ENCODE results near the gene NIPBL. TPM values are rescaled to one million over a fixed set of nuclear protein-coding genes. Genes with fewer than 3 reads are reported as not detected.
A peak's percentile ranks its signal among the peaks of the same experiment; 100 is the strongest.

The NIPBL gene
- total RNA-seq, 1 donor from 2014 or later: 67.9 TPM

DNA sequence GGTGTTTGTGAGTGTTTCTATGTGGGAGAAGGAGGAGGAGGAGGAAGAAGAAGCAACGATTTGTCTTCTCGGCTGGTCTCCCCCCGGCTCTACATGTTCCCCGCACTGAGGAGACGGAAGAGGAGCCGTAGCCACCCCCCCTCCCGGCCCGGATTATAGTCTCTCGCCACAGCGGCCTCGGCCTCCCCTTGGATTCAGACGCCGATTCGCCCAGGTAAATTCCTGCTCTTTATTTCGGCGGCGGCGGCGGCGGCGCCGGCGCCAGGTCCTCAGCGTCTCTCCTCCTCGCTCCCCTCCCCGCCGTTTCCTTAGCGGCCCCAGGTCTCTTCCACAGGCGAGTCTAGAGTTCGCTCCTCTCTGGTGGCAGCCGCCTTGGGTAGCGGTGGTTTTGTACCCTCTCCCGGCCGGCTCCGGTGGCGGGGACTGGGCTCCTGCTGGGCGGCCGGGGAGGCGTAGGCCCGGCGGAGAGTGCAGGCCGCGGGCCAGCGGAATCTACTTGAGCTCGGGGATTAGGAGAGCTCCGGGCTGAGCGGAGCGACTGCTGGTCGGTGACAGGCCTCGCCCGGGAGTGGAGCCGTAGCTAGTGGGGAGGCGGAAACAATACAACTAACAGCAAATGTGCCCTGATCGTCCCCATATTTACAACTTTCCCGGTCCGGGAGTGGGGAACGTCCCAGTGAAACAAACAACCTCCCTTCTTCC lies 547 bp downstream of the NIPBL start:
- Mint-ChIP-seq H3K36me3 (peaks cover 2% of the 10 kb centered on the region), H3K4me3 (peak overlapping the region; percentile 92), H3K27ac (peak overlapping the region; percentile 89), H3K4me1 (peaks cover 22% of the 10 kb centered on the region), H3K27me3 (ENCODE audit: insufficient read depth, low read depth) (peaks cover 5% of the 10 kb centered on the region), H3K9me3 (peaks cover 2% of the 10 kb centered on the region)
- H2AFZ ChIP-seq (replicated peaks): peak overlapping the region; percentile 80
- peak overlapping the region; percentile 85 for H3K4me2 ChIP-seq
- H3K27me3 ChIP-seq: no peaks in the 10 kb centered on the region
- no peaks in the 10 kb centered on the region for H3K36me3 ChIP-seq
- H4K20me1 ChIP-seq (ENCODE audit: low read depth): peaks cover 80% of the 10 kb centered on the region
- peaks cover 100% of the 10 kb centered on the region for H3K79me2 ChIP-seq (ENCODE audit: low read depth)
- peaks cover 39% of the 10 kb centered on the region for H3K4me1 ChIP-seq
- H3F3A ChIP-seq (ENCODE audit: low read depth): peaks cover 28% of the 10 kb centered on the region
- TF ChIP-seq, protein P1, sequence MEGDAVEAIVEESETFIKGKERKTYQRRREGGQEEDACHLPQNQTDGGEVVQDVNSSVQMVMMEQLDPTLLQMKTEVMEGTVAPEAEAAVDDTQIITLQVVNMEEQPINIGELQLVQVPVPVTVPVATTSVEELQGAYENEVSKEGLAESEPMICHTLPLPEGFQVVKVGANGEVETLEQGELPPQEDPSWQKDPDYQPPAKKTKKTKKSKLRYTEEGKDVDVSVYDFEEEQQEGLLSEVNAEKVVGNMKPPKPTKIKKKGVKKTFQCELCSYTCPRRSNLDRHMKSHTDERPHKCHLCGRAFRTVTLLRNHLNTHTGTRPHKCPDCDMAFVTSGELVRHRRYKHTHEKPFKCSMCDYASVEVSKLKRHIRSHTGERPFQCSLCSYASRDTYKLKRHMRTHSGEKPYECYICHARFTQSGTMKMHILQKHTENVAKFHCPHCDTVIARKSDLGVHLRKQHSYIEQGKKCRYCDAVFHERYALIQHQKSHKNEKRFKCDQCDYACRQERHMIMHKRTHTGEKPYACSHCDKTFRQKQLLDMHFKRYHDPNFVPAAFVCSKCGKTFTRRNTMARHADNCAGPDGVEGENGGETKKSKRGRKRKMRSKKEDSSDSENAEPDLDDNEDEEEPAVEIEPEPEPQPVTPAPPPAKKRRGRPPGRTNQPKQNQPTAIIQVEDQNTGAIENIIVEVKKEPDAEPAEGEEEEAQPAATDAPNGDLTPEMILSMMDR (IDR thresholded peaks at IDR 0.05): peak; percentile 12
- TF ChIP-seq EZH2phosphoT487 (IDR thresholded peaks at IDR 0.05): no peak
- no peak for TF ChIP-seq EZH2 (IDR thresholded peaks at IDR 0.05)
- peak overlapping the region; percentile 95 for H3K4me3 ChIP-seq
- peak overlapping the region; percentile 90 for H3K27ac ChIP-seq
- H3K9me3 ChIP-seq (ENCODE audit: low read depth): no peaks in the 10 kb centered on the region
- H3K9ac ChIP-seq: peak overlapping the region; percentile 86
- DNase-seq (ENCODE audit: low spot score): peak; percentile 87

DNA sequence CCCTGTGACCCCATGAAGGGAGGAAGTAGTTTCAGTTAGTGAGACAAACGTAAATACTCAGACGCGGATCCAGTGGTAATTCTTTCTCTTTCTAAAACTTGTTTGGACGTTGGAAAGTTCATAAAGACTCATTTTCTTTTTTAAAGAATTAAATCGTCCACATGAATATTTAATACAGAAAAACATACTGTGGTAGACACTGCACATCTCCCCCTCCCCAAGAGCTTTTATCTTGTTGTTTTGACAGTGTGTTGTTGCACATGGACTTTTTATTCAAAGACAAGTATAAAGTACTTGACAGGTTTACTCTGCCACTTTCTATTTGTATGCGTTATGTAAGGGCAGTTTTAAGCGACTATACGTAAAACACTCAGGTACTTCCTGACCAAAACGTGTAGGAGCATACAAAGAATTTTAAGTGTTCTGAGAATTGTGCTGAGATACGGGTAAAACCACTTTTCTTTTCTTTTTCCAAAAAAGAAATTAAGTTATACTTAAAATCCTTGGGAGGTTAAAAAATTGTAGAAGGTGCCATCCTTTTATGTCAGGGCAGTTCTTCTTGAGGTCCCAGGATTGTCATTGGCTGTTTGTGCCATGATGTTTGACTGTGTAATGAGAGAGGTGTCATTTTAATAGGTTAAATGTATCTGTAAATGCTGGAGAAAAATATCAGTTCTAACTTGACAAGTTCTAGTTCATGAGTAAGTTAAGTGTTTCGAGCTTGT lies 1.3 kb downstream of the NIPBL start:
- H3K4me1 Mint-ChIP-seq: peaks cover 19% of the 10 kb centered on the region
- peak overlapping the region; percentile 86 for H3K9ac ChIP-seq
- H3K4me1 ChIP-seq: peaks cover 37% of the 10 kb centered on the region
- no peaks in the 10 kb centered on the region for H3K36me3 ChIP-seq
- peak overlapping the region; percentile 89 for H3K27ac Mint-ChIP-seq
- peak overlapping the region; percentile 85 for H3K4me2 ChIP-seq
- no peaks in the 10 kb centered on the region for H3K9me3 ChIP-seq (ENCODE audit: low read depth)
- H3F3A ChIP-seq (ENCODE audit: low read depth): peaks cover 28% of the 10 kb centered on the region
- DNase-seq (ENCODE audit: low spot score): peak; percentile 16
- H3K27me3 ChIP-seq: no peaks in the 10 kb centered on the region
- H2AFZ ChIP-seq (replicated peaks): no peak overlapping the region
- H3K4me3 Mint-ChIP-seq: peak overlapping the region; percentile 92
- peaks cover 80% of the 10 kb centered on the region for H4K20me1 ChIP-seq (ENCODE audit: low read depth)
- H3K27ac ChIP-seq: peak overlapping the region; percentile 90
- peak overlapping the region; percentile 95 for H3K4me3 ChIP-seq
- H3K79me2 ChIP-seq (ENCODE audit: low read depth): peaks cover 100% of the 10 kb centered on the region
- H3K9me3 Mint-ChIP-seq: peaks cover 3% of the 10 kb centered on the region
- TF ChIP-seq EZH2phosphoT487 (IDR thresholded peaks at IDR 0.05) (no peak), EZH2 (IDR thresholded peaks at IDR 0.05) (no peak)
- TF ChIP-seq, protein P1 (IDR thresholded peaks at IDR 0.05): no peak
- peaks cover 5% of the 10 kb centered on the region for H3K27me3 Mint-ChIP-seq (ENCODE audit: insufficient read depth, low read depth)
- no peaks in the 10 kb centered on the region for H3K36me3 Mint-ChIP-seq

DNA sequence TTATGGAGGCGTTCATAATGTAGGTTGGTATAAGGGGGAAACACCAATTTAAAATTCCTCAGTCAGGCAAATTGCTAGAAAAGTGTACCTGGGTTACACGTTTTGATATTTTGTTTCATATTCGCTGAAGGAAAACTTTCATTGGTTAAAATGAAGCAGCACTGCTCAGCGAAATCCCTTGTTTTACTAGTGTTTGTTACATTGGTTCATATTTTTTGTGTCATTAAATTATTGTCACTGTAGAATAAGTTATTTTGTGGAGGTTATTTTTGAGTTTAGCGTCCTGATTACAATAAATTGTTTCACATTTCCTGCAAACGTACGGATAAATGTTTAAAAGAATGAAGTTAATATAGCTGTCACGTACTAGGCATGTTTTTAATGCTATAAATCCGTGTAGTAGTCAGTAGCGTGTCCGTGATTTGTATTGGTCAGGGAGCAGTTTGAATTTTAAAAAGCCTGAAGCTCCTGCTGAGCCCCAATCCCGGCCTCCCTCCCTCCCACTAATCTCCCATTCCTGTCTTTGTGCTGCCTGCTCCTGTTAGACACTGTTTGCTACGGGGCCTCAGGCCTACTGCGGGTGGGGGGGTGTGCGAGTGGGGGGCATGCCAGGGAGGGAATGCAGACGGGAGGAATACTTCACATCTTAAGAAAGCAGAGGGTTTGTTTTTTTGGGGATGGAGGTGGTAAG lies 2.0 kb downstream of the NIPBL start:
- H3K4me3 ChIP-seq: peak overlapping the region; percentile 95
- H3K36me3 Mint-ChIP-seq: no peaks in the 10 kb centered on the region
- no peak overlapping the region for H2AFZ ChIP-seq (replicated peaks)
- peaks cover 15% of the 10 kb centered on the region for H3K4me1 Mint-ChIP-seq
- H4K20me1 ChIP-seq (ENCODE audit: low read depth): peaks cover 80% of the 10 kb centered on the region
- peak overlapping the region; percentile 85 for H3K4me2 ChIP-seq
- peaks cover 100% of the 10 kb centered on the region for H3K79me2 ChIP-seq (ENCODE audit: low read depth)
- peaks cover 3% of the 10 kb centered on the region for H3K9me3 Mint-ChIP-seq
- H3K27ac Mint-ChIP-seq: peak overlapping the region; percentile 89
- no peaks in the 10 kb centered on the region for H3K9me3 ChIP-seq (ENCODE audit: low read depth)
- peaks cover 30% of the 10 kb centered on the region for H3K4me1 ChIP-seq
- peak overlapping the region; percentile 86 for H3K9ac ChIP-seq
- peaks cover 28% of the 10 kb centered on the region for H3F3A ChIP-seq (ENCODE audit: low read depth)
- H3K27me3 ChIP-seq: no peaks in the 10 kb centered on the region
- no peaks in the 10 kb centered on the region for H3K36me3 ChIP-seq
- peak; percentile 92 for DNase-seq (ENCODE audit: low spot score)
- H3K27me3 Mint-ChIP-seq (ENCODE audit: insufficient read depth, low read depth): peaks cover 5% of the 10 kb centered on the region
- H3K4me3 Mint-ChIP-seq: peak overlapping the region; percentile 92
- no peak overlapping the region for H3K27ac ChIP-seq
- TF ChIP-seq, protein P1 (IDR thresholded peaks at IDR 0.05): no peak
- TF ChIP-seq EZH2 (IDR thresholded peaks at IDR 0.05): no peak
- no peak for TF ChIP-seq EZH2phosphoT487 (IDR thresholded peaks at IDR 0.05)
